Hepatocyte (in vitro differentiated cells): ENCODE results near the gene PKIB.

Experiments
- CTCF ChIP-seq: fragments of 200-600 bp; sonication (generic); IDR thresholded peaks from 2 replicates; pipeline ENCODE4 v1.5.1; 2016; ENCODE audit warnings: antibody characterized with exemption, mild to moderate bottlenecking; ENCODE audit not compliant: poor library complexity
- EZH2 ChIP-seq: fragments of 200-600 bp; sonication (generic); IDR thresholded peaks from 2 replicates; pipeline ENCODE4 v1.6.1; 2016; ENCODE audit warnings: antibody characterized with exemption, mild to moderate bottlenecking, borderline replicate concordance
- EZH2phosphoT487 ChIP-seq: fragments of 200-600 bp; sonication (generic); IDR thresholded peaks from one replicate; pipeline ENCODE4 v1.6.1; 2018; ENCODE audit warnings: antibody characterized with exemption, mild to moderate bottlenecking, low read depth, moderate library complexity; ENCODE audit not compliant: unreplicated experiment, severe bottlenecking

GRCh38 chr6:122631571-122632249, 21.5 kb downstream of the PKIB start:
- TF ChIP-seq EZH2 (no peak), CTCF (no peak), EZH2phosphoT487 (no peak)
